CD4-positive, alpha-beta T cell treated with Interleukin-15 for 1 hour (primary cell): Measurements from ENCODE around the gene ZCCHC8.
"Not testable (repeated sequence)": the region's sequence is repeated elsewhere in the genome, so short reads cannot be mapped to it uniquely, and the experiment has no call there.

Experiments
- DNase-seq: peaks from one replicate; pipeline ENCODE4 v3.0.0-alpha.2; 2020

The ZCCHC8 gene

GRCh38 chr12:122506393-122506938 lies 5.7 kb upstream of the ZCCHC8 start:
- DNase-seq, result no peak

- no peak for DNase-seq
These were observed 4.8 kb upstream of the ZCCHC8 start for GRCh38 chr12:122505419-122506051.

GRCh38 chr12:122503783-122504590 lies 3.3 kb upstream of the ZCCHC8 start:
- no peak for DNase-seq

GRCh38 chr12:122503147-122503751 lies 2.5 kb upstream of the ZCCHC8 start:
- no peak for DNase-seq

GRCh38 chr12:122501489-122501989 lies 807 bp upstream of the ZCCHC8 start:
- DNase-seq, result no peak

GRCh38 chr12:122499991-122500684 lies 594 bp downstream of the ZCCHC8 start:
- DNase-seq, result peak; percentile 29

- no peak for DNase-seq
These were observed 5.5 kb downstream of the ZCCHC8 start for GRCh38 chr12:122495258-122495657.

- not testable (repeated sequence) for DNase-seq
These were observed 7.5 kb downstream of the ZCCHC8 start for GRCh38 chr12:122493222-122493621.

GRCh38 chr12:122491991-122492390 lies 8.7 kb downstream of the ZCCHC8 start:
- no peak for DNase-seq

GRCh38 chr12:122489038-122489437 lies 11.7 kb downstream of the ZCCHC8 start:
- DNase-seq, result no peak

- not testable (repeated sequence) for DNase-seq
These were observed 12.9 kb downstream of the ZCCHC8 start for GRCh38 chr12:122487807-122488206.

GRCh38 chr12:122486805-122487426 lies 13.8 kb downstream of the ZCCHC8 start:
- DNase-seq, result no peak

GRCh38 chr12:122486360-122486759 lies 14.4 kb downstream of the ZCCHC8 start:
- not testable (repeated sequence) for DNase-seq

GRCh38 chr12:122484385-122484784 lies 16.3 kb downstream of the ZCCHC8 start:
- DNase-seq, result not testable (repeated sequence)

GRCh38 chr12:122483969-122484368 lies 16.8 kb downstream of the ZCCHC8 start:
- no peak for DNase-seq

GRCh38 chr12:122481861-122482260 lies 18.9 kb downstream of the ZCCHC8 start:
- DNase-seq, result no peak

- no peak for DNase-seq
These were observed 20.0 kb downstream of the ZCCHC8 start for GRCh38 chr12:122480753-122481152.

- DNase-seq, result no peak
These were observed 26.4 kb downstream of the ZCCHC8 start for GRCh38 chr12:122474324-122474716.

- no peak for DNase-seq
These were observed 27.0 kb downstream of the ZCCHC8 start for GRCh38 chr12:122473543-122474323.

GRCh38 chr12:122471324-122472226 lies 29.2 kb downstream of the ZCCHC8 start:
- DNase-seq, result no peak
